ENCODE measurements around the gene ULK1.

ULK1 gene

DNA sequence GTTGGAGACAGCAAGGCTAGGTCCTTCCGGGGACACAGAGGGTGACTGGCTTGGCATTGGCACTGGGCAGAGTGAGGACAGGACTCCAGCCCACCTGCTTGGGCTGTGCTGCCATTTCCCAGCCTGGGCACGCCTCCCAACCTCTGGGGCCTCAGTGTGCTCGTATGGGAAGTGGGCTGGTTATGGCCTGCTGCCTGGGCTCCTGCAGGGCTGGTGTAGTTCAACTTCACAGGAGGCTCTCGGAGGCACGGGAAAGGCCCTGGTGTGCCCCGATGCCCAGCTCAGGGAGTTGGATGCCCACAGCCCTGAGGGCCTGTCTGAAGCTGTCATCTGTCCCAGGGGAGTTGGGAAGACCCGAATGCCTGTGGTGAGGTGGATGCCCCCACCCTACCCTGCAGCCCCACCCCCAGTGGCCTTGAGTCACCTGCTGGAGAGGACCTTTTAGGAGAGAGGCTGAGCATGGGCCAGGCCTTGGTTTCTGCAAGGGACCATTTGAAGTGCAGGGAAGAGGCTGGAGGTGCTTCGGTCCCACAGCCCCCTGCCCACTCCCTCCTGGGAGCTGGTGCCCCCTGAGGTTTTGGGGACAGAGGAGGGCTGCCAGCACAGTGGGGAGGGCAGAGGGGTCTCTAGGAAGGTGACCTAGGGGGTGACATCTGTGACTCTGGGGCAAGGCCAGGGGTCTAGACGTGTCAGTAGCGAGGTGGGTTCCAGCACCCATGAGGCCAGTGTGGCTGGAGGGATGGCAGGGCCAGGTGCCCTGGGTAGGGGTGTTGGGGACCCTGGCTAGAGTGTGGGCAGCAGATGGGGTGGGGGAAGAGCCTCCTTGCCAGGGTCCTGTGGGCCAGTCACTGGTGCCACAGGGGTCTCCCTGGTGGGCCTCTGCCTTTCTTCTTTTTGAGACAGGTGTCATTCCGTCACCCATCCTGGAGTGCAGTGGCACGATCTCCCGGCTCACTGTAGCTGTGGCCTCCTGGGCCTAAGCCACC, 9.1 kb downstream of the ULK1 start:
- TF ChIP-seq, protein P1, sequence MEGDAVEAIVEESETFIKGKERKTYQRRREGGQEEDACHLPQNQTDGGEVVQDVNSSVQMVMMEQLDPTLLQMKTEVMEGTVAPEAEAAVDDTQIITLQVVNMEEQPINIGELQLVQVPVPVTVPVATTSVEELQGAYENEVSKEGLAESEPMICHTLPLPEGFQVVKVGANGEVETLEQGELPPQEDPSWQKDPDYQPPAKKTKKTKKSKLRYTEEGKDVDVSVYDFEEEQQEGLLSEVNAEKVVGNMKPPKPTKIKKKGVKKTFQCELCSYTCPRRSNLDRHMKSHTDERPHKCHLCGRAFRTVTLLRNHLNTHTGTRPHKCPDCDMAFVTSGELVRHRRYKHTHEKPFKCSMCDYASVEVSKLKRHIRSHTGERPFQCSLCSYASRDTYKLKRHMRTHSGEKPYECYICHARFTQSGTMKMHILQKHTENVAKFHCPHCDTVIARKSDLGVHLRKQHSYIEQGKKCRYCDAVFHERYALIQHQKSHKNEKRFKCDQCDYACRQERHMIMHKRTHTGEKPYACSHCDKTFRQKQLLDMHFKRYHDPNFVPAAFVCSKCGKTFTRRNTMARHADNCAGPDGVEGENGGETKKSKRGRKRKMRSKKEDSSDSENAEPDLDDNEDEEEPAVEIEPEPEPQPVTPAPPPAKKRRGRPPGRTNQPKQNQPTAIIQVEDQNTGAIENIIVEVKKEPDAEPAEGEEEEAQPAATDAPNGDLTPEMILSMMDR (IDR thresholded peaks at IDR 0.05; ENCODE audit: low read depth, low read length): no peak
- no peak overlapping the region for H3K4me3 ChIP-seq (ENCODE audit: low read depth, low read length)

DNA sequence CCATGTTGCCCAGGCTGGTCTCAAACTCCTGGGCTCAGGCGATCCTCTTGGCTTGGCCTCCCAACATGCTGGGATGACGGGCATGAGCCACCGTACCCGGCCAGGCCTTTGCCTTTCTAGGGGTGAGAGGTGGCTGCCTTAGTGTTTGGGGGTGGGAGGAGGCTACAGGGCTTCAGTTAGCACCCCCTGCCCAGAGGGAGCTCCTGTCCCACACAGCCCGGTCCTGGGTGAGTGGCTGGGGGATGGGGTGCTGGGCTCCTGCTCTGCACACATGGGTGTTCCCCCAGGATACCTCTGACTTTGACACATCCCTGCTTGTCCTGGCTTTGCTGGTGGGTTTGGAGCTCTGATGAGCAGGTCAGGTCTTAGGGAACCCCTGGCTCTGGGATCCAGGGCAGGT, 9.9 kb downstream of the ULK1 start:
- H3K4me3 ChIP-seq (ENCODE audit: low read depth, low read length): no peak overlapping the region
- TF ChIP-seq, protein P1 (IDR thresholded peaks at IDR 0.05; ENCODE audit: low read depth, low read length): no peak

DNA sequence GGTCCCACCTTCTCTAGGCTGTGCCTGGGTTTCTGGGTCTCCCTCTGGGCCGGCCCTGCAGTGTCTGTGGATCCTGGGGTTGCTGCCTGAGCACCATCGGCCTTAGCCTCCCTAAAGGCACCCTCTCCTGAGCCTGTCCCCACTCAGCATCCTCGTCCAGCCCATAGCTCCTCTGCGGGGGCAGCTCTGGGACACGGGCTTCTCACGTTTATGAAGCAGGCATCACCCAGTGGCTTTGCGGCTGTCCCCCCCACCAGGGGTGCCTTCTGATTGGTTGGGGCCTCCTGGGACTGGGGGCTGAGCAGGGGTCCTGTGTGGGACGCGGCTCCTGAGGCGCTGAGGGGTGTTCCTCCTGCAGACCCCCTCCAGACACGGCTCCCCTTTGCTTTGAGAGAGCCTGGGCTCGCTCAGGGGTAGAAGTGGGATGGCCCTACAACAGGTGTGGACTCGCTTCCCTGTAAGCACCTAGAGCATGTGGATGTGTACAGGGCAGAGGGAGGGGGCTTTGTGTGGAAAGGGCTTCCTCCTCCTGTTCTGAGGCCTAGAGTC, 10.7 kb downstream of the ULK1 start:
- no peak overlapping the region for H3K4me3 ChIP-seq (ENCODE audit: low read depth, low read length)
- TF ChIP-seq, protein P1 (IDR thresholded peaks at IDR 0.05; ENCODE audit: low read depth, low read length): no peak

DNA sequence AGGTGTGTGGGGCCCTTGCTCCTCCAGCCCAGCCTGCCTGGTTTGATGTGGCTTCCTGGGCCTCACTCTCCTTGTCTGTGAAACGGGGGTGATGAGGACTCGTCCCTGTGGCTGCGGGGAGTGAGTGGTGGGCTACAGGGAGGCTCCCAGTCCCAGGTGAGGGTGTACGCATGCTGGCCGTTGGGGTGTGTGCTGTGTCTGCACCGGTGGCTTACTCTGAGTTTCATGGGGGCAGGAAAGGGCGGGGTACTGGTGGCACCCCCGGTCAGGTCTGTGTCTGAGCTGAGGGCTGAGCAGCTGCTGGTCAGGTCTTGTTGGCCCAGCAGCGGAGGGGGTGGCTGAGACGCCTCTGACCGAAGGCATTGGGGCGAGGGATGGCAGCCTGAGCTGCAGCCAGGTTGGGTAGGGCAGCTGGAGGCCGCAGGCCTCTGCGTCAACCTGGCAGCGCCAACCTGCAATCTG, 11.2 kb downstream of the ULK1 start:
- TF ChIP-seq, protein P1 (IDR thresholded peaks at IDR 0.05; ENCODE audit: low read depth, low read length): no peak
- no peak overlapping the region for H3K4me3 ChIP-seq (ENCODE audit: low read depth, low read length)

DNA sequence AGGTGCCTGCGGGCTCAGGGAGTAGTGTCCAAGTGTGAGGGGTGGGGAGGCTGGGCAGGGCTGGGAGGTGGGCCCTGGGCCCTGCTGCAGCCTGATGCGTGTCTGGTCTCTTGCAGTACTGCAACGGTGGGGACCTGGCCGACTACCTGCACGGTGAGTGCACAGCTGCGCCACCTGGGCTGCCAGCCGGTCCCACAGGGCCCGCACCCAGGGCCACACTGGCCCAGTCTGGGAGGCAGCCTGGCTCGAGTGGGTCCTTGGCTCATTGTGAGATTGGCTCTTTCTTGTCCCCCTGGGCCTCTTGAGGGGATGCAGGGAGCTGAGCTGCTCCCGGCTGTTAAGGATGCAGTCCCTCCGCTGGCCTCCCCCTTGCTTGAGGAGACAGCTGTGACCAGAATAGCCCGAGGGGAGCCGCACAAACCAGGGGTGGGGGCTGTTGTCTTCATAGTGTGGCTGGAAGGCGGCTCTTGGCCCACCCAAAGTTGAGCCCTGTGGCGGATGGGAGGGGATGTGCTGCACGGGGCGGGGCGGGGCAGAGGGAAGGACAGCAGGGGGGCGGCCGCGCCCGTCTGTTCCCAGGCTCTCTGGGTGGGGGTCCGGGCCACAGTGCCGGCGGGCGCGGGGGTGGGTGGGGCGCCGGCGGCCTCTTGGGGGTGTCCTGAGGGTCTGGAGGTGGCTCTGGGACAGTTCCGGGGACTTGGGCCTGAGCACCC, 13.1 kb downstream of the ULK1 start:
- TF ChIP-seq, protein P1 (IDR thresholded peaks at IDR 0.05; ENCODE audit: low read depth, low read length): no peak
- H3K4me3 ChIP-seq (ENCODE audit: low read depth, low read length): no peak overlapping the region

DNA sequence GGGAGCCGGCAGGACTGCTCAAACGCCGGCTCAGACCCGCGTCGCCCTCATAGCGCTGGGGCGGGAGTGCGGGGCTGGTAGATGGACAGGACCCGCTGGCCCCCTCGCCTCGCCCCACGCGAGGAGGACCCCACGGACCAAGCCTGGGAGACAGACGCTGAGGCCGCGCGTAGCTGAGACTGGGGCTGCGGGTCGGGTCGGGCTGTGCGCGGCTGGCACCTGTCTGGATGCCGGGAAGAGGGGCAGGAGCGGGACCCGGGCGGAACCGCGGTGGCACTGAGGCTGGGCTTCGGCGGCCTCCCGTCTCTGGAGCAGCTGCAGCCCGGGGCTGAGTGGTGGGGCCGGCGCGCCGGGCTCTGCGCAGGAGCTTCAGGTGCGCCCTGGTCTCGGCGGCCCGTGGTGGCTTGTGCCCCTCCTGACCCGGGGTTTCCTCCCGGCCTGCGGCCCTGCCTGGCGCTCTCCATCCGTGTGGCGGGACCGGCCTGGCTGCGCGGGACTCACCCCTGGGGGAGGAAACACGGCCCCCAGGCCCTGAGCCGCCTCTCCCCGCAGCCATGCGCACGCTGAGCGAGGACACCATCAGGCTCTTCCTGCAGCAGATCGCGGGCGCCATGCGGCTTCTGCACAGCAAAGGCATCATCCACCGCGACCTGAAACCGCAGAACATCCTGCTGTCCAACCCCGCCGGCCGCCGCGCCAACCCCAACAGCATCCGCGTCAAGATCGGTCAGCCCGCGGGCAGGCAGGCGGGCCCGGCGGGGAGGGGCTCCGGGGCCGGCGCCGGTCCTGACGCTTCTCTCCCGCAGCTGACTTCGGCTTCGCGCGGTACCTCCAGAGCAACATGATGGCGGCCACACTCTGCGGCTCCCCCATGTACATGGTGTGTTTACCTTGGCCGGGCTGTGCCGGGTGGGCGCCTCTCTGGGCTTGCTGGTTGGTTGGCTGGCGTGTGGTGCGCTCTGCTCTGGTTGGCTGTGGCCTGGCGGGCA, 14.0 kb downstream of the ULK1 start:
- TF ChIP-seq, protein P1 (IDR thresholded peaks at IDR 0.05; ENCODE audit: low read depth, low read length): no peak
- H3K4me3 ChIP-seq (ENCODE audit: low read depth, low read length): no peak overlapping the region

Data from WI38 (cell line).